LNCaP clone FGC (cell line): ENCODE measurements around the gene CAPN8.

Experiments used
- DNase-seq: peaks from one replicate; pipeline ENCODE4 v3.0.0-alpha.2; 2011; ENCODE audit warnings: low read depth
- H3K4me3 ChIP-seq: 2 replicates; pipeline ENCODE4 v1.5.1; 2011; ENCODE audit warnings: mild to moderate bottlenecking, low read depth, low read length, control low read depth
- TF ChIP-seq, protein P1 (sequence below): IDR thresholded peaks from 2 replicates; pipeline ENCODE4 v1.5.1; 2012; ENCODE audit warnings: mild to moderate bottlenecking; ENCODE audit not compliant: control insufficient read depth, insufficient read depth; ENCODE audit errors: extremely low read depth

Gene CAPN8

DNA sequence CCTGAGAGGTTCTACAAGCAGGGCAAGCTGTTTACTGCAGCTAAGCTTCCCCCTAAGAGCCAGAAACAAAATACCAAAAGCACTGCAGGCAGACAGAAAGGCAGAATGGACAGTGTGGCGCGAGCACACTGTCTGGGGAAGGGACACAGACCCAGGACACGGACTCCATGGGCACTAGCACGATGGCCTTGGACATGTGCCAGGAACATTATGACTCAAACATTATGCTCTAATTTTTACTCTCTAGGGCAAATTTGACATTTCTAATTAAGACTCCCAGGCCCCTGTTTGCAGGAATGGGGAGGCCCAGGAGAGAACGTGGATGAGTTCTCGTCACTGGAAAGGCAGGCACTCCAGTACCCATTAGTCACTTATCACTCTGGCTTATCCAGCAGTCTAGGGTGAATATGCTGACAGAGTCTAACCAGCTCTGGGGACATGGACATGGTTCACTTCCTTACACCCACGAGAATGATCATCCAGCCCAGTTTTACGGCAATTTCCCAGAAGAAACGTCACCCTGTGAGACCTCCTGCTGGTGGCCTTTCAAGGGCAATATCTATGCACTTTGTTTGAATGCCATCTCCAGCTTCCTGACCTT lies 45.1 kb downstream of the CAPN8 start:
- no peak overlapping the region for H3K4me3 ChIP-seq
- TF ChIP-seq, protein P1, sequence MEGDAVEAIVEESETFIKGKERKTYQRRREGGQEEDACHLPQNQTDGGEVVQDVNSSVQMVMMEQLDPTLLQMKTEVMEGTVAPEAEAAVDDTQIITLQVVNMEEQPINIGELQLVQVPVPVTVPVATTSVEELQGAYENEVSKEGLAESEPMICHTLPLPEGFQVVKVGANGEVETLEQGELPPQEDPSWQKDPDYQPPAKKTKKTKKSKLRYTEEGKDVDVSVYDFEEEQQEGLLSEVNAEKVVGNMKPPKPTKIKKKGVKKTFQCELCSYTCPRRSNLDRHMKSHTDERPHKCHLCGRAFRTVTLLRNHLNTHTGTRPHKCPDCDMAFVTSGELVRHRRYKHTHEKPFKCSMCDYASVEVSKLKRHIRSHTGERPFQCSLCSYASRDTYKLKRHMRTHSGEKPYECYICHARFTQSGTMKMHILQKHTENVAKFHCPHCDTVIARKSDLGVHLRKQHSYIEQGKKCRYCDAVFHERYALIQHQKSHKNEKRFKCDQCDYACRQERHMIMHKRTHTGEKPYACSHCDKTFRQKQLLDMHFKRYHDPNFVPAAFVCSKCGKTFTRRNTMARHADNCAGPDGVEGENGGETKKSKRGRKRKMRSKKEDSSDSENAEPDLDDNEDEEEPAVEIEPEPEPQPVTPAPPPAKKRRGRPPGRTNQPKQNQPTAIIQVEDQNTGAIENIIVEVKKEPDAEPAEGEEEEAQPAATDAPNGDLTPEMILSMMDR = no peak
- DNase-seq = no peak

DNA sequence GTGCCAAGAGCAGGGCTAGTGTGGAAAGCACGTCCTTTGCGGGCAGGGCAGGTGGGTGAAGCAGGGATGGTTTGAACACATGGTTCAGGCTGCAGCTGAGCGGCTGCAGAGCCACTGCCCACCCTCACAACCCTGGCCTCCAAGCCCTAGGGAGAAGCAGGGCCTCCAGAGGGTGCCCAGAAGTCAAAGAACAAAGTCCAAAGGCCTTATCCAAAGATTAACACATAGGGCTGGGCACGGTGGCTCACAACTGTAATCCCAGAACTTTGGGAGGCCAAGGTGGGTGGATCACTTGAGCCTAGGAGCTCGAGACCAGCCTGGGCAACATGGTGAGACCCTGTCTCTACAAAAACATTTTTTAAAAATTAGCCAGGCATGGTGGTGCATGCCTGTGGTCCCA lies 46.8 kb downstream of the CAPN8 start:
- TF ChIP-seq, protein P1 = no peak
- DNase-seq = no peak

DNA sequence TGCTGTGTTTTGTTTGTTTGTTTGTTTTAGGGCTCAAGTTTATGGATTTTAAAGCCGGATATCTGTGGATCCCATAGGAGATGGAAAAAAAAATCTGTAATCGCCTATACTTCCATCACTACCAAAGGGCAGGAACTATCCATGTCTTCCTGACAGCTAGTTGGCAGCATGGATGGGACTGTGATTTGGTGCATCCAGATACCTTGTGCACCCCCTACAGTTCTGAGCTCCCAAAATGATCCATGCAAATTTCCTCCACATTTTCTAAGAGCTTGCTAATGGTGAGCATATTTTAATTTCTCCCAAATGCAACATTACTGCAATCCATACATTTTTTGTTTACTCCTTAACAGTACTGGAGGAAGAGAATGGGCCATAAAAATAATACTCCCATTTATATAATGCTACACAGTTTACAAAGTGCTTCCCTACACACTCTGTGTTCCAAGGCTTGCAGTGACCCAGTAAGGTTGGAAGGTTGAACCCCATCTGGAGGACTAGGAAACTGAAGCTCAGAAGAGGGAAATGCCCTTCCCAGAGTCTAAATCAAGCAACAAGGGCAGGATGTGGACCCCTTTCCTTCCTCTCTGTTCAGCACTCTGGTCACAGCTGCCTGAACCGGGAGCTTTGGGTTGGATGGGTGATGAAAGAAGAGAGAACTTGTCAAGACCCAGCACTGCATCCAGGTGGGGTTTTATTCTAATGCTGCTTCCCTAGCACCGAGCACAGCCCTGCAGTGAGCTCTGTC lies 48.0 kb downstream of the CAPN8 start:
- DNase-seq = no peak
- H3K4me3 ChIP-seq = no peak overlapping the region
- TF ChIP-seq, protein P1 = peak; percentile 15; the same call in 1 of the 2 replicates

More for the DNA sequence above, 46.8 kb downstream of the CAPN8 start:
- no peak overlapping the region for H3K4me3 ChIP-seq

DNA sequence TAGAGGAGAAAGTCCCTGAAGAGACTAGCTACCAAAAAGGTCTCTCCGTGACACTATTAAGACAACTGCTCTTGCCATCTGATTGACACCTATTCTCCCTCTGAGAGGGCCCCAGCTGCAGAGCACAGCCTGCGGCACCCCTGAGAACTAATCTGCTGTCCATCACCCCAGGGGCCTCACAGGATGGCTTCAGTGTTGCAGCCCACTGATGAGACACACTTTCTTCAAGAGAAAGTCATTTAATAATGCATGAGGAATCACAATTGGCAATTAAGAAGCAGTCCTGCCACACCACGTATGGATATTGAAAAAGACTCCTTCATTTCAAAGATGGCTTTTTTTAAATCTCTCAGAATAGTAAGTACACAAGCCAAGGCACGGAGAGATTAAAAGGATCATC lies 48.9 kb downstream of the CAPN8 start:
- DNase-seq = no peak

DNA sequence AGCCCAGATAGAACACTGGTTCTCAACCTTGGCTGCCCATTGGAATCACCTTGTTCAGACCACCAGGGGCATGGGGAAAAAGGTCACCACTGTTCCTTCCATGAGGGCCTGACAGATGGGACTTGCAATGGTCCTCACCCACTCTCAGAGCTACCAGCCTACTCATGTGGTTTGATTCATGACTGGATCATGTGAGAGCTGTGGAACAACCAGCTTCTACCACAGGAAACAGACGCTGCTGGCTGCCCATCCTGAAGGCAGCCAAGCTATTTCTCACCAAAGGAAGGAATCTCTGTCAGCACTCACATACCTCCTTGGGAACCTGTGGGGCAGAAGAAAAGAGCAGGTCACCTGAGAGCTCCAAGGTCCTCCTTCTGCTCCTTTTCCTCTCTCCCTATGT lies 53.6 kb downstream of the CAPN8 start:
- TF ChIP-seq, protein P1 = no peak
- H3K4me3 ChIP-seq = no peak overlapping the region
- DNase-seq = no peak

More for the DNA sequence above, 48.9 kb downstream of the CAPN8 start:
- no peak overlapping the region for H3K4me3 ChIP-seq
- TF ChIP-seq, protein P1 = no peak

DNA sequence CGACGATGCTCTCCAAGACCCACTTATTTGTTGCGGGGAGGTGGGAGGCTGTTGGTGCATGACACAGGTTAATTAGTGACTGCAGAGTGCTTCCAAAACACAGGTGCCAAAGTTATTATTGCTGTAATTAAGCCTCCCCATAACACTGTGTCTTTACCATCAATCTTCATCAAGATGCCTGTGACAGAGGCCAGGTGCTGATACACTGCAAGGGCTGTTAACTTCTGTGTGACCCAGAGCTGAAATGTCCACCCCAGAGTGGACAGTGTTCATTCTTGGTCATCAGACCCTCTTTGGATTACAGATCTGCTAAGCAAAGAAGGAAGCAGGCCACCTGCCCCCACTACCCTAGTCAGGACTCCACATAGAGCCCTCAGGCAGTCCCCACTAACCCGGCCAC lies 55.5 kb downstream of the CAPN8 start:
- DNase-seq = no peak

More for the DNA sequence above, 55.5 kb downstream of the CAPN8 start:
- H3K4me3 ChIP-seq = no peak overlapping the region
- TF ChIP-seq, protein P1 = no peak
